ENCODE results near the gene PDE3A.

DNA sequence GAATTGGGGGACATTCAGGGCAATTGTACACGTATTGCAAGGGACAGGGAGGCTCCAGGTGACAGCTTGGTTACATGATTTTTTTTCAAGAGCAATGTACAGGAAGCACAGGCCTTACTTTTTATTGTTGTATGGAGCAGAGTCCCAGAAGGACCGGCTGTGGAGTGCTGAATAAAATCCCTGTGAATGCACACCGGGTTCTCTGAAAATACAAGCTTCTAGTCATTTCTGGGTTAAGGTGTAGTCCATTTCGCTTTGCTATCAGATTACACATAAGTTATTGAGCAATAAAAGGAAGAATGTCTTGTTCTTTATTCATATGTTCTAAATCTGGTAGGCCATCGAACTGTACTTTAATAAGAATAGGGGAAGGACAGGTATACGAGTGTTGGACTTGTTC, 52.2 kb downstream of the PDE3A start:
- TF ChIP-seq, protein P1, sequence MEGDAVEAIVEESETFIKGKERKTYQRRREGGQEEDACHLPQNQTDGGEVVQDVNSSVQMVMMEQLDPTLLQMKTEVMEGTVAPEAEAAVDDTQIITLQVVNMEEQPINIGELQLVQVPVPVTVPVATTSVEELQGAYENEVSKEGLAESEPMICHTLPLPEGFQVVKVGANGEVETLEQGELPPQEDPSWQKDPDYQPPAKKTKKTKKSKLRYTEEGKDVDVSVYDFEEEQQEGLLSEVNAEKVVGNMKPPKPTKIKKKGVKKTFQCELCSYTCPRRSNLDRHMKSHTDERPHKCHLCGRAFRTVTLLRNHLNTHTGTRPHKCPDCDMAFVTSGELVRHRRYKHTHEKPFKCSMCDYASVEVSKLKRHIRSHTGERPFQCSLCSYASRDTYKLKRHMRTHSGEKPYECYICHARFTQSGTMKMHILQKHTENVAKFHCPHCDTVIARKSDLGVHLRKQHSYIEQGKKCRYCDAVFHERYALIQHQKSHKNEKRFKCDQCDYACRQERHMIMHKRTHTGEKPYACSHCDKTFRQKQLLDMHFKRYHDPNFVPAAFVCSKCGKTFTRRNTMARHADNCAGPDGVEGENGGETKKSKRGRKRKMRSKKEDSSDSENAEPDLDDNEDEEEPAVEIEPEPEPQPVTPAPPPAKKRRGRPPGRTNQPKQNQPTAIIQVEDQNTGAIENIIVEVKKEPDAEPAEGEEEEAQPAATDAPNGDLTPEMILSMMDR (IDR thresholded peaks at IDR 0.05), result no peak
- no peak for TF ChIP-seq POLR2A (IDR thresholded peaks at IDR 0.05)
